Neural cell (in vitro differentiated cells): ENCODE results near the gene POMGNT2. TPM values are rescaled to one million over a fixed set of nuclear protein-coding genes. Genes with fewer than 3 reads are reported as not detected.

Experiments used
- H2AFZ ChIP-seq: fragments of 200-600, 300-800 bp; sonication (generic), shearing (Covaris generic); 2 replicates; pipeline ENCODE4 v1.6.0; 2014; ENCODE audit warnings: low read depth, mild to moderate bottlenecking, antibody characterized with exemption, low read length, moderate library complexity
- H3F3A ChIP-seq: fragments of 200-600 bp; shearing (Covaris generic); 2 replicates; pipeline ENCODE4 v1.6.1; 2016; ENCODE audit warnings: mild to moderate bottlenecking, moderate library complexity, mixed read lengths, antibody characterized with exemption, low read length; ENCODE audit not compliant: insufficient read depth, poor library complexity, severe bottlenecking
- H3K27ac ChIP-seq: fragments of 200-600, 300-800 bp; sonication (generic), shearing (Covaris generic); 2 replicates; pipeline ENCODE4 v1.5.1; 2014; ENCODE audit warnings: mild to moderate bottlenecking, low read length, moderate library complexity
- H3K27me3 ChIP-seq: fragments of 300-800, 200-600 bp; sonication (generic), shearing (Covaris generic); 2 replicates; pipeline ENCODE4 v1.6.0; 2014; ENCODE audit warnings: mild to moderate bottlenecking, low read depth, low read length, moderate library complexity; ENCODE audit not compliant: insufficient read depth
- H3K36me3 ChIP-seq: fragments of 300-800, 200-600 bp; sonication (generic), shearing (Covaris generic); 2 replicates; pipeline ENCODE4 v1.5.1; 2014; ENCODE audit warnings: mild to moderate bottlenecking, antibody characterized with exemption, low read length, moderate library complexity; ENCODE audit not compliant: insufficient read depth
- H3K4me2 ChIP-seq: fragments of 300-800, 200-600 bp; sonication (generic), shearing (Covaris generic); 2 replicates; pipeline ENCODE4 v1.6.0; 2014; ENCODE audit warnings: mild to moderate bottlenecking, low read length
- H3K4me3 ChIP-seq: fragments of 300-800, 200-600 bp; sonication (generic), shearing (Covaris generic); 2 replicates; pipeline ENCODE4 v1.5.1; 2014; ENCODE audit warnings: mild to moderate bottlenecking, low read length, moderate library complexity
- H3K79me2 ChIP-seq: fragments of 200-600 bp; shearing (Covaris generic); replicated peaks from 2 replicates; pipeline ENCODE4 v1.6.0; 2014; ENCODE audit warnings: mild to moderate bottlenecking, low read length, moderate library complexity; ENCODE audit not compliant: insufficient read depth
- H3K9ac ChIP-seq: fragments of 300-800, 200-600 bp; sonication (generic), shearing (Covaris generic); 2 replicates; pipeline ENCODE4 v1.6.1; 2016; ENCODE audit warnings: mild to moderate bottlenecking, low read length, mixed read lengths
- H3K9me2 ChIP-seq: fragments of 200-600 bp; shearing (Covaris generic); 2 replicates; pipeline ENCODE4 v1.6.1; 2016; ENCODE audit warnings: mild to moderate bottlenecking, low read length, mixed read lengths; ENCODE audit not compliant: insufficient read depth
- H3K9me3 ChIP-seq: fragments of 200-600, 300-800 bp; sonication (generic), shearing (Covaris generic); 2 replicates; pipeline ENCODE4 v1.6.1; 2016; ENCODE audit warnings: mild to moderate bottlenecking, mixed run types, low read length, moderate library complexity, mixed read lengths
- H4K20me1 ChIP-seq: fragments of 200-600 bp; shearing (Covaris generic); 2 replicates; pipeline ENCODE4 v1.6.1; 2016; ENCODE audit warnings: mild to moderate bottlenecking, mixed run types; ENCODE audit not compliant: insufficient read depth
- CTCF ChIP-seq: fragments of 450-650 bp; IDR thresholded peaks from 2 replicates; pipeline ENCODE4 v1.5.1; 2014; ENCODE audit warnings: antibody characterized with exemption, mild to moderate bottlenecking, moderate library complexity; ENCODE audit not compliant: poor library complexity, severe bottlenecking
- EP300 ChIP-seq: fragments of 450-650 bp; conservative IDR thresholded peaks from 2 replicates; pipeline ENCODE4 v1.6.1; 2014; ENCODE audit warnings: antibody characterized with exemption, mild to moderate bottlenecking, moderate library complexity; ENCODE audit not compliant: poor library complexity, severe bottlenecking
- EZH2 ChIP-seq: fragments of 200-600, 300-800 bp; shearing (Covaris generic), sonication (generic); IDR thresholded peaks from 2 replicates; pipeline ENCODE4 v1.6.1; 2014; ENCODE audit warnings: antibody characterized with exemption, low read length, borderline replicate concordance, mild to moderate bottlenecking; ENCODE audit not compliant: insufficient read depth, poor library complexity, severe bottlenecking
- MXI1 ChIP-seq: fragments of 450-650 bp; conservative IDR thresholded peaks from 2 replicates; pipeline ENCODE4 v1.6.1; 2014; ENCODE audit warnings: antibody characterized with exemption, mild to moderate bottlenecking; ENCODE audit not compliant: poor library complexity, severe bottlenecking
- POLR2AphosphoS5 ChIP-seq: IDR thresholded peaks from 2 replicates; pipeline ENCODE4 v1.6.1; 2012
- RAD21 ChIP-seq: fragments of 450-650 bp; conservative IDR thresholded peaks from 2 replicates; pipeline ENCODE4 v1.6.1; 2014; ENCODE audit warnings: antibody characterized with exemption, mild to moderate bottlenecking, moderate library complexity
- REST ChIP-seq: IDR thresholded peaks from 2 replicates; pipeline ENCODE4 v1.6.1; 2012; ENCODE audit warnings: borderline replicate concordance
- SMC3 ChIP-seq: fragments of 450-650 bp; conservative IDR thresholded peaks from 2 replicates; pipeline ENCODE4 v1.6.1; 2014; ENCODE audit warnings: antibody characterized with exemption, mild to moderate bottlenecking, moderate library complexity; ENCODE audit not compliant: poor library complexity
- TAF1 ChIP-seq: IDR thresholded peaks from 2 replicates; pipeline ENCODE4 v1.6.1; 2012; ENCODE audit warnings: low read depth
- polyA plus RNA-seq: library from polyadenylated mRNA; depleted of rRNA; stranded (reverse); fragments of >200 nt; gene quantifications from 2 replicates; pipeline ENCODE4 v1.2.3, GENCODE V29; 2014

The POMGNT2 gene
- polyA plus RNA-seq, 1 donor from 2014 or later = 25.7 TPM

- Histone ChIP-seq H3K9me3 (no peaks in the 10 kb centered on the region), H4K20me1 (no peaks in the 10 kb centered on the region), H3K27me3 (no peaks in the 10 kb centered on the region), H3K4me2 (peak overlapping the region; percentile 77), H3F3A (peaks cover 3% of the 10 kb centered on the region), H3K27ac (peak overlapping the region; percentile 98), H3K79me2 (no peaks in the 10 kb centered on the region), H3K36me3 (no peaks in the 10 kb centered on the region), H2AFZ (no peak overlapping the region), H3K9ac (no peak overlapping the region), H3K9me2 (no peaks in the 10 kb centered on the region), H3K4me3 (no peak overlapping the region)
- no peak for TF ChIP-seq RAD21
- no peak for TF ChIP-seq SMC3
- TF ChIP-seq MXI1 = no peak
These were observed 26.3 kb upstream of the POMGNT2 start for GRCh38 chr3:43132193-43132592.

- TF ChIP-seq RAD21 (no peak), EZH2 (no peak), TAF1 (no peak), MXI1 (no peak), REST (no peak), POLR2AphosphoS5 (no peak), CTCF (no peak), EP300 (no peak), SMC3 (no peak)
- H3K36me3 ChIP-seq = no peaks in the 10 kb centered on the region
- H3K9ac ChIP-seq = no peak overlapping the region
- no peak overlapping the region for H2AFZ ChIP-seq
- no peak overlapping the region for H3K4me3 ChIP-seq
- H3K79me2 ChIP-seq = no peaks in the 10 kb centered on the region
- no peak overlapping the region for H3K4me2 ChIP-seq
- peaks cover under 1% of the 10 kb centered on the region for H3F3A ChIP-seq
- no peak overlapping the region for H3K27ac ChIP-seq
- H3K9me2 ChIP-seq = no peaks in the 10 kb centered on the region
- no peaks in the 10 kb centered on the region for H3K9me3 ChIP-seq
- no peaks in the 10 kb centered on the region for H3K27me3 ChIP-seq
- H4K20me1 ChIP-seq = no peaks in the 10 kb centered on the region
These were observed 22.6 kb upstream of the POMGNT2 start for GRCh38 chr3:43128464-43128863.

- no peak overlapping the region for H2AFZ ChIP-seq
- H3K4me2 ChIP-seq = no peak overlapping the region
- TF ChIP-seq CTCF (no peak), TAF1 (no peak)
- no peaks in the 10 kb centered on the region for H3K9me3 ChIP-seq
- H3K27ac ChIP-seq = no peak overlapping the region
- no peaks in the 10 kb centered on the region for H4K20me1 ChIP-seq
- no peaks in the 10 kb centered on the region for H3F3A ChIP-seq
- no peaks in the 10 kb centered on the region for H3K36me3 ChIP-seq
- no peaks in the 10 kb centered on the region for H3K9me2 ChIP-seq
- H3K4me3 ChIP-seq = no peak overlapping the region
- H3K79me2 ChIP-seq = no peaks in the 10 kb centered on the region
- H3K27me3 ChIP-seq = no peaks in the 10 kb centered on the region
- H3K9ac ChIP-seq = no peak overlapping the region
These were observed 20.7 kb upstream of the POMGNT2 start for GRCh38 chr3:43126536-43126935.
